Muscle layer of colon (tissue), 2 donors: Measurements from ENCODE around the gene NTRK3.

Experiments used
- H3K27ac ChIP-seq: one replicate; pipeline ENCODE4 v1.7.0; 2013; ENCODE audit warnings: low read depth, mild to moderate bottlenecking, low read length, moderate library complexity
- H3K27me3 ChIP-seq, 2 donors: one replicate each; pipeline ENCODE4 v1.7.0; 2013; ENCODE audit warnings: low read length in 2 of 2, mild to moderate bottlenecking in 2 of 2; ENCODE audit not compliant: insufficient read depth in 2 of 2, control insufficient read depth in 1 of 2
- H3K36me3 ChIP-seq: one replicate; pipeline ENCODE4 v1.7.0; 2013; ENCODE audit warnings: mild to moderate bottlenecking, low read length; ENCODE audit not compliant: insufficient read depth
- H3K4me1 ChIP-seq: one replicate; pipeline ENCODE4 v1.7.0; 2013; ENCODE audit warnings: mild to moderate bottlenecking, low read length; ENCODE audit not compliant: insufficient read depth
- H3K4me3 ChIP-seq, 2 donors: one replicate each; pipeline ENCODE4 v1.7.0; 2013; ENCODE audit warnings: low read length in 2 of 2, low read depth in 1 of 2, mild to moderate bottlenecking in 1 of 2, moderate library complexity in 1 of 2
- H3K9ac ChIP-seq: one replicate; pipeline ENCODE4 v1.7.0; 2013; ENCODE audit warnings: low read length
- H3K9me3 ChIP-seq: one replicate; pipeline ENCODE4 v1.7.0; 2013; ENCODE audit warnings: mild to moderate bottlenecking, low read length
- donor health status: abdominal sarcoma.
- donor health status: Adenocarcinoma of cecum.

NTRK3 gene

GRCh38 chr15:88242586-88243555 is 13.7 kb downstream of the NTRK3 start:
- Histone ChIP-seq H3K27ac (no peak overlapping the region), H3K9me3 (no peaks in the 10 kb centered on the region), H3K4me1 (peaks cover 9% of the 10 kb centered on the region), H3K9ac (no peak overlapping the region), H3K27me3 (no peaks in the 10 kb centered on the region), H3K36me3 (no peaks in the 10 kb centered on the region), H3K4me3 (no peak overlapping the region)

DNA sequence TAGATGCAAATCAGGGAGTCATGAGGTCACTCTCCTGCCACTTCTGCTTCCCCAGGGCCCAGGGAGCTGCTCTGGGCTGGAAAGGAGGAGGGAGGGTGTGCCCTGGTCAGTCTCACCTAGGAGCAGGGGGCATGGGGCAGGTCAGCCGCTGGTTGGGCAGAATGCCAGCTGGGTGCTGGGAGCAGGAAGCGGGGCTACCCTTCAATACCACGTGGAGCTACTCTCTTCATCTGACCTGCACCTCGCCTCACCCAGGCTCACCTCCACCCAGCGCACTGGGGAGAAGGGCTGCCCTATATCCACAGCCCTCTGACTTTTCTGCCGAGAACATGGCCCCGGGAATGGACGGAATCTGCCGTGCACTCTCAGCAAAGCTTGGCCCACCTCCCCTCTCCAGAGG is 15.1 kb downstream of the NTRK3 start:
- no peak overlapping the region for H3K9ac ChIP-seq
- H3K4me3 ChIP-seq, result no peak overlapping the region
- no peak overlapping the region for H3K27ac ChIP-seq
- peaks cover under 1% of the 10 kb centered on the region for H3K4me1 ChIP-seq
- no peaks in the 10 kb centered on the region for H3K27me3 ChIP-seq
- H3K36me3 ChIP-seq, result no peaks in the 10 kb centered on the region
- H3K9me3 ChIP-seq, result no peaks in the 10 kb centered on the region

GRCh38 chr15:88241060-88241459 is 15.5 kb downstream of the NTRK3 start:
- Histone ChIP-seq H3K4me3 (no peak overlapping the region), H3K9ac (no peak overlapping the region), H3K36me3 (no peaks in the 10 kb centered on the region), H3K27me3 (no peaks in the 10 kb centered on the region), H3K9me3 (no peaks in the 10 kb centered on the region), H3K27ac (no peak overlapping the region), H3K4me1 (no peaks in the 10 kb centered on the region)

DNA sequence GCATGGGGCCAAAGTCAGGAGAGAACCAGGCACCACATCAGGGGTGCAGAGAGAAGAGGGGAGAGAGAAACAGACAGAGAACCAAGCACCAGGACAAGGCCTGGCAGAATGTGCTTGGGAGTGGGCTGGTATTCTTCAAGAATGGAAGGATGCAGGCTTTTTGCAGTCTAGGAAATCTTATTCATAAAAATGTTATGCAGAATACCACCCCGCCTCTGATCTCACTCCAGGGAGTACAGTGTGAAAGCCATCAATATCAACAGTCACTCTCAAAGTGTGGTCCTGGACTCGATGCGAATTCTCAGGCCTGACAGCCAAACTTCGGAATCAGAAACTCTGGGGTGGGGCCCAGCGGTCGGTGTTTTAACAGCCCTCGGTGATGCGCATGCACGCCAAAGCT is 16.9 kb downstream of the NTRK3 start:
- H3K9me3 ChIP-seq, result no peaks in the 10 kb centered on the region
- no peak overlapping the region for H3K27ac ChIP-seq
- no peaks in the 10 kb centered on the region for H3K27me3 ChIP-seq
- H3K4me3 ChIP-seq, result no peak overlapping the region
- no peaks in the 10 kb centered on the region for H3K36me3 ChIP-seq
- H3K9ac ChIP-seq, result no peak overlapping the region
- no peaks in the 10 kb centered on the region for H3K4me1 ChIP-seq

GRCh38 chr15:88238618-88239430 is 17.7 kb downstream of the NTRK3 start:
- no peaks in the 10 kb centered on the region for H3K9me3 ChIP-seq
- no peaks in the 10 kb centered on the region for H3K36me3 ChIP-seq
- H3K4me3 ChIP-seq, result no peak overlapping the region
- H3K27ac ChIP-seq, result no peak overlapping the region
- H3K4me1 ChIP-seq, result no peaks in the 10 kb centered on the region
- H3K9ac ChIP-seq, result no peak overlapping the region
- no peaks in the 10 kb centered on the region for H3K27me3 ChIP-seq

GRCh38 chr15:88234711-88235110 is 21.8 kb downstream of the NTRK3 start:
- no peaks in the 10 kb centered on the region for H3K4me1 ChIP-seq
- no peak overlapping the region for H3K4me3 ChIP-seq
- no peaks in the 10 kb centered on the region for H3K9me3 ChIP-seq
- H3K27me3 ChIP-seq, result no peaks in the 10 kb centered on the region
- no peak overlapping the region for H3K27ac ChIP-seq
- H3K9ac ChIP-seq, result no peak overlapping the region
- H3K36me3 ChIP-seq, result no peaks in the 10 kb centered on the region

- no peak overlapping the region for H3K9ac ChIP-seq
- no peak overlapping the region for H3K4me3 ChIP-seq
Observed at GRCh38 chr15:88233921-88234320, 22.6 kb downstream of the NTRK3 start.

GRCh38 chr15:88232771-88233201 is 23.8 kb downstream of the NTRK3 start:
- H3K9me3 ChIP-seq, result no peaks in the 10 kb centered on the region
- no peak overlapping the region for H3K9ac ChIP-seq
- H3K36me3 ChIP-seq, result no peaks in the 10 kb centered on the region
- H3K4me3 ChIP-seq, result no peak overlapping the region
- no peaks in the 10 kb centered on the region for H3K4me1 ChIP-seq
- H3K27ac ChIP-seq, result no peak overlapping the region
- no peaks in the 10 kb centered on the region for H3K27me3 ChIP-seq

More at GRCh38 chr15:88233921-88234320, 22.6 kb downstream of the NTRK3 start:
- H3K9me3 ChIP-seq, result no peaks in the 10 kb centered on the region
- no peak overlapping the region for H3K27ac ChIP-seq
- no peaks in the 10 kb centered on the region for H3K36me3 ChIP-seq
- H3K4me1 ChIP-seq, result no peaks in the 10 kb centered on the region
- no peaks in the 10 kb centered on the region for H3K27me3 ChIP-seq

DNA sequence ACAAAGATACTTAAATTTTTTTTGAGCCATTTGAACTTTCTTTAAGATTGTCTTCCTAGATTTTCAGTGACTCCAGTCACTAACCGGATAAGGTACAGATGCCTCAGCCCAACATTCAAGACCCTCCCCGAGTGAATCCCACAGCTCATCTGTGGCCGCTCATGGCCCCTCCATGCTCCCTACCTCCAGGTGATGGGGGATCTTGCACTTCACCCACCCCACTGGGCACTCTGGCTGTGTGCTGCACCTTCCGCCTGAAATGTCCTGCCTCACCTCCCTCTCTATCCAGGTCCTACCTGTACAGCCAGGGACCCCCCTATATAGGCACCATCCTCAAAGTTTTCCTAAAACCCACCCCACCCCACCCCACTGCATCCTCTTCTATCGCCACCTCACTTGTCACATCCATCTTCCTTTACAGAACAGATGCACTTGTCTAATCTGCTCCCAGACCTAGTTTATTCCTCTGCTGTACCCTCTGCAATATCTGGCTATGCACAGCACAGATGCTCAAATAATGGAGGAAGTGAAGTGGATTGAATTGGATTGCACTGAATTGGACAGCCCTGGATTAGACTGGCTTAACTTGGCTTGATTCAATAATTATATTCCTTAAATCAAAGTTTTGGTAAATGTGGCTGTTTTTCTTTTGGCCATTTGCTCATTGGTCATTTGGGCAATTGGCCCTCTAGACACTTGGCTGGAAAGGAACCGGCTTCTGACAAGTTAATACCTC is 24.5 kb downstream of the NTRK3 start:
- H3K9me3 ChIP-seq, result no peaks in the 10 kb centered on the region
- no peak overlapping the region for H3K27ac ChIP-seq

DNA sequence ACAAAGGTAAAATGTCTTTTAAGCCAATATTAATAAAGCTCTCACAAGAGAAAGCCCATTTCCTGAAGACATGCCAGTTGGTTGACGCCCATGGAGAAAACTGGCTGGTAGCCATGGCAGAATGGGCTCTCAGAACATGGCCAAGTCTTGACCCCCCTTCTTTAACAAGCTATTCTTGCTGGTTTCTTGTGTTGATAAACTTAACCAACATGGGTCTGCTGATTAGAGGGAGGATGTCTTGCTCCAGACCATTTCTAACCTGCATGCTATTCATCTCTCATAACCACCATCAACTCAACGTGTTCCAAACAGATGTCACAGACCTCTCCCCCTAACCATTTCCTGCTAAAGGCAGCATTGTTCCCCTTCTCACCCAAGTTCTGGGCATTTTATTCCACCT is 25.7 kb downstream of the NTRK3 start:
- Histone ChIP-seq H3K27me3 (no peaks in the 10 kb centered on the region), H3K36me3 (no peaks in the 10 kb centered on the region), H3K4me1 (no peaks in the 10 kb centered on the region), H3K27ac (no peak overlapping the region), H3K9me3 (no peaks in the 10 kb centered on the region), H3K4me3 (no peak overlapping the region), H3K9ac (no peak overlapping the region)

More for the DNA sequence above, 24.5 kb downstream of the NTRK3 start:
- no peak overlapping the region for H3K9ac ChIP-seq
- H3K36me3 ChIP-seq, result no peaks in the 10 kb centered on the region
- no peaks in the 10 kb centered on the region for H3K4me1 ChIP-seq
- no peak overlapping the region for H3K4me3 ChIP-seq
- no peaks in the 10 kb centered on the region for H3K27me3 ChIP-seq

- H3K4me1 ChIP-seq, result no peaks in the 10 kb centered on the region
- no peak overlapping the region for H3K4me3 ChIP-seq
- H3K27me3 ChIP-seq, result no peaks in the 10 kb centered on the region
- no peak overlapping the region for H3K27ac ChIP-seq
- H3K36me3 ChIP-seq, result no peaks in the 10 kb centered on the region
- no peaks in the 10 kb centered on the region for H3K9me3 ChIP-seq
- H3K9ac ChIP-seq, result no peak overlapping the region
Observed at GRCh38 chr15:88225461-88225860, 31.1 kb downstream of the NTRK3 start.
